HCT116 (cell line): ENCODE measurements around the gene PRICKLE2. TPM values are rescaled to one million over a fixed set of nuclear protein-coding genes. Genes with fewer than 3 reads are reported as not detected.

Source experiments
- ATAC-seq: fragments of 200-7000 bp; cut with Tn5 transposase; 2 replicates; pipeline ENCODE4 v1.9.1; 2020; ENCODE audit warnings: mild to moderate bottlenecking, moderate library complexity
- BruUV-seq: library from RNA; stranded (reverse); fragments of 400-500 nt; replicated peaks from 2 replicates; lab custom pipeline; 2021; lab: Mats Ljungman, UMichigan
- CTCF ChIA-PET: fragments of 300-600 bp; sonication (Branson Sonifier 250); formaldehyde crosslinking; loops from one replicate; lab custom pipeline; 2021; ENCODE audit warnings: antibody characterized with exemption; lab: Charles Lee
- POLR2A ChIA-PET: fragments of 300-600, 350-600 bp; sonication (Branson Sonifier 250); formaldehyde crosslinking; loops from one replicate; lab custom pipeline; 2021; ENCODE audit warnings: antibody characterized with exemption; lab: Charles Lee
- RAD21 ChIA-PET, 2 experiments: fragments of 300-600 bp; sonication (Branson Sonifier 250); formaldehyde crosslinking; loops; one replicate each; lab custom pipeline; 2023; ENCODE audit warnings: low total read pairs in 2 of 2; ENCODE audit not compliant: uncharacterized antibody in 2 of 2, unreplicated experiment in 2 of 2, low non-redundant PET in 1 of 2; lab: Charles Lee
- DNase-seq: peaks from one replicate; pipeline ENCODE4 v3.0.0-alpha.2; 2010; ENCODE audit warnings: low read depth, low spot score
- H2AFZ ChIP-seq: fragments of 200-600 bp; shearing (Covaris generic), sonication (generic); 2 replicates; pipeline ENCODE4 v1.6.1; 2017; ENCODE audit warnings: low read depth, mixed run types, mixed read lengths, antibody characterized with exemption, low read length; ENCODE audit not compliant: poor library complexity, severe bottlenecking
- H3K27ac ChIP-seq: 2 replicates; pipeline ENCODE4 v1.5.1; 2012; ENCODE audit warnings: low read depth, low read length
- H3K27me3 ChIP-seq: fragments of 200-600 bp; sonication (generic); 2 replicates; pipeline ENCODE4 v1.6.1; 2016; ENCODE audit warnings: mixed run types, low read length, mixed read lengths; ENCODE audit not compliant: insufficient read depth
- H3K36me3 ChIP-seq, 2 experiments: fragments of 200-500 bp in 1 of 2; fragments of 200-600 bp in 1 of 2; sonication (Bioruptor generic) in 1 of 2; sonication (generic) in 1 of 2; 2 replicates each; pipeline versions ENCODE4 v1.5.1 to v1.6.1; 2014 to 2016; ENCODE audit warnings: low read length in 2 of 2, inconsistent platforms in 1 of 2, mixed read lengths in 1 of 2, mixed run types in 1 of 2; ENCODE audit not compliant: insufficient read depth in 2 of 2, control insufficient read depth in 1 of 2
- H3K4me1 ChIP-seq, 2 experiments: fragments of 200-600 bp in 1 of 2; sonication (generic) in 1 of 2; 2 replicates each; pipeline versions ENCODE4 v1.5.1 to v1.6.1; 2012 to 2017; ENCODE audit warnings: low read length in 2 of 2, inconsistent platforms in 1 of 2, mild to moderate bottlenecking in 1 of 2, mixed read lengths in 1 of 2, mixed run types in 1 of 2, moderate library complexity in 1 of 2; ENCODE audit not compliant: insufficient read depth in 2 of 2, control insufficient read depth in 1 of 2
- H3K4me2 ChIP-seq: fragments of 200-600 bp; sonication (generic); 2 replicates; pipeline ENCODE4 v1.6.1; 2017; ENCODE audit warnings: mixed run types, low read length, mixed read lengths
- H3K4me3 ChIP-seq, 2 experiments: fragments of 200-600 bp in 1 of 2; sonication (generic) in 1 of 2; replicated peaks in 1 of 2; 2 replicates each; pipeline ENCODE4 v1.5.1; 2011 to 2016; ENCODE audit warnings: low read length in 2 of 2, control low read depth in 1 of 2, low read depth in 1 of 2, mild to moderate bottlenecking in 1 of 2, mixed read lengths in 1 of 2, mixed run types in 1 of 2
- H3K79me2 ChIP-seq: fragments of 200-600 bp; sonication (generic); 2 replicates; pipeline ENCODE4 v1.6.1; 2017; ENCODE audit warnings: mild to moderate bottlenecking, mixed run types, low read length, moderate library complexity, mixed read lengths; ENCODE audit not compliant: insufficient read depth
- H3K9ac ChIP-seq: fragments of 200-600 bp; sonication (generic); 2 replicates; pipeline ENCODE4 v1.6.1; 2016; ENCODE audit warnings: low read length, mixed read lengths
- H3K9me2 ChIP-seq: fragments of 200-600 bp; sonication (generic), shearing (Covaris generic); 2 replicates; pipeline ENCODE4 v1.6.1; 2017; ENCODE audit warnings: mixed run types, mild to moderate bottlenecking, moderate library complexity; ENCODE audit not compliant: insufficient read depth
- H3K9me3 ChIP-seq, 2 experiments: fragments of 200-500 bp in 1 of 2; fragments of 200-600 bp in 1 of 2; sonication (Bioruptor generic) in 1 of 2; sonication (generic) in 1 of 2; 2 replicates each; pipeline ENCODE4 v1.6.1; 2014 to 2017; ENCODE audit warnings: low read length in 2 of 2, mixed read lengths in 2 of 2, inconsistent platforms in 1 of 2, low read depth in 1 of 2, mild to moderate bottlenecking in 1 of 2, mixed run types in 1 of 2, moderate library complexity in 1 of 2; ENCODE audit not compliant: control insufficient read depth in 1 of 2, insufficient read depth in 1 of 2
- H4K20me1 ChIP-seq: fragments of 200-600 bp; sonication (generic), shearing (Covaris generic); 2 replicates; pipeline ENCODE4 v1.6.1; 2017; ENCODE audit warnings: mixed run types, mild to moderate bottlenecking, moderate library complexity; ENCODE audit not compliant: insufficient read depth
- CEBPB ChIP-seq: IDR thresholded peaks from 2 replicates; pipeline ENCODE4 v1.6.1; 2012; ENCODE audit warnings: low read depth
- ELF1 ChIP-seq: IDR thresholded peaks from 2 replicates; pipeline ENCODE4 v1.6.1; 2012; ENCODE audit warnings: low read depth, borderline replicate concordance
- EZH2 ChIP-seq: fragments of 200-600 bp; sonication (generic); IDR thresholded peaks from 2 replicates; pipeline ENCODE4 v1.6.1; 2017; ENCODE audit warnings: antibody characterized with exemption, mixed run types
- EZH2phosphoT487 ChIP-seq: fragments of 200-600 bp; IDR thresholded peaks from 2 replicates; pipeline ENCODE4 v1.6.1; 2018; ENCODE audit warnings: antibody characterized with exemption, borderline replicate concordance
- RAD21 ChIP-seq: IDR thresholded peaks from 2 replicates; pipeline ENCODE4 v1.6.1; 2012; ENCODE audit warnings: low read depth, mild to moderate bottlenecking
- SIN3A ChIP-seq: IDR thresholded peaks from 2 replicates; pipeline ENCODE4 v1.6.1; 2012; ENCODE audit warnings: low read depth
- SP1 ChIP-seq: IDR thresholded peaks from 2 replicates; pipeline ENCODE4 v1.6.1; 2012; ENCODE audit warnings: low read depth
- SRF ChIP-seq: IDR thresholded peaks from 2 replicates; pipeline ENCODE4 v1.6.1; 2012; ENCODE audit warnings: low read depth
- TCF7L2 ChIP-seq: IDR thresholded peaks from 2 replicates; pipeline ENCODE4 v1.7.0; 2011; ENCODE audit warnings: borderline replicate concordance, inconsistent platforms; ENCODE audit not compliant: insufficient read depth, insufficient read length; ENCODE audit errors: extremely low read depth
- YY1 ChIP-seq: IDR thresholded peaks from 2 replicates; pipeline ENCODE4 v1.6.1; 2011; ENCODE audit warnings: low read length, low read depth, moderate library complexity, mild to moderate bottlenecking; ENCODE audit not compliant: insufficient replicate concordance; ENCODE audit errors: extremely low read depth
- ZFX ChIP-seq: fragments of 450-650 bp; IDR thresholded peaks from 2 replicates; pipeline ENCODE4 v1.6.1; 2017
- ZNF274 ChIP-seq: fragments of 200-500 bp; sonication (Bioruptor generic); IDR thresholded peaks from 2 replicates; pipeline ENCODE4 v1.6.1; 2014; ENCODE audit warnings: mild to moderate bottlenecking, low read depth, low read length, inconsistent platforms
- intact Hi-C: fragments of 100-400 bp; cut with micrococcal nuclease; formaldehyde crosslinking; loops from 2 replicates; pipeline ENCODE4 v1.10.0; 2022
- total RNA-seq: library from RNA; stranded (reverse); gene quantifications from one replicate; pipeline ENCODE4 v1.2.1, GENCODE V29; 2021; ENCODE audit not compliant: unreplicated experiment
- TF ChIP-seq, protein P1 (sequence below): IDR thresholded peaks from 2 replicates; pipeline ENCODE4 v1.6.1; 2012
- TF ChIP-seq, protein P2 (sequence below), 3 experiments: fragments of 200-600 bp in 1 of 3; sonication (generic) in 1 of 3; IDR thresholded peaks in 2 of 3; conservative IDR thresholded peaks in 1 of 3; 2 replicates each; pipeline ENCODE4 v1.5.1; 2012 to 2017; ENCODE audit warnings: low read depth in 2 of 3, low read length in 2 of 3, antibody characterized with exemption in 1 of 3, borderline replicate concordance in 1 of 3, control low read depth in 1 of 3, mild to moderate bottlenecking in 1 of 3, mixed read lengths in 1 of 3, mixed run types in 1 of 3, moderate library complexity in 1 of 3; ENCODE audit not compliant: insufficient read depth in 1 of 3
- TF ChIP-seq, protein P3 (sequence below): IDR thresholded peaks from 2 replicates; pipeline ENCODE4 v1.6.1; 2011; ENCODE audit warnings: mild to moderate bottlenecking, low read length, moderate library complexity; ENCODE audit not compliant: insufficient replicate concordance; ENCODE audit errors: extremely low read depth
- TF ChIP-seq, protein P4 (sequence below): IDR thresholded peaks from 2 replicates; pipeline ENCODE4 v1.6.1; 2012

PRICKLE2 gene
- total RNA-seq, 1 experiment from 2014 or later, result 0.05 TPM

DNA sequence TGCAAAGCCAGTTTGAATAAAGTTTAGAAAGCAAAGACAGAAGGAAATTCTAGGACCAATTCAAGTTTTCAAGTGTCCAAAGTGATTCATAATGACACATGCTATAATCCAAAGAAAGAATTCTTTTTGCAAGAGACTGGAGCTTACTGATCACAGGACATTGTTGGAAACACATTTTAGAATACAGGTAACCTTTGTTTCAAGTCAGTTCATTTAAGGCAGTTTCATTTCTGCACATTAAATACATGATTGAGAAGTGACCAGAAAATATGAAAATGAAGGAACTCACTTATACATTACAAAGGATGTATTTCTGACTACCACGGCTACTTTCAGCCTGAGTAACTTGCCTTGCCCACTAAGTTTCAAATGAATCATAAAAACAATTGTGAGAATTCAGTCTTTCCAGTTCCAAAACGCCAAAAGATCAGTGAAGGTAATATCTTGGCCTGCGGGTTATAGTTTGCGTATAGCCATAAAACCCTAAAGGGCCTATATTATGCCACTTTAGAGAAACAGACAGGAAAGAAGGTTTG, 48.7 kb downstream of the PRICKLE2 start:
- H4K20me1 ChIP-seq, result no peaks in the 10 kb centered on the region
- ChIA-PET CTCF (no interaction called here), POLR2A (no interaction called here), RAD21 (no interaction called here)
- DNase-seq (no peak), ATAC-seq (no peak)
- no peaks in the 10 kb centered on the region for H3K9me3 ChIP-seq
- no peak overlapping the region for H2AFZ ChIP-seq
- TF ChIP-seq, protein P1, sequence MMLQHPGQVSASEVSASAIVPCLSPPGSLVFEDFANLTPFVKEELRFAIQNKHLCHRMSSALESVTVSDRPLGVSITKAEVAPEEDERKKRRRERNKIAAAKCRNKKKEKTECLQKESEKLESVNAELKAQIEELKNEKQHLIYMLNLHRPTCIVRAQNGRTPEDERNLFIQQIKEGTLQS, result no peak
- H3K27me3 ChIP-seq, result peaks cover 34% of the 10 kb centered on the region
- H3K79me2 ChIP-seq, result no peaks in the 10 kb centered on the region
- no peak overlapping the region for H3K9ac ChIP-seq
- no TSS peak for BruUV-seq
- no peaks in the 10 kb centered on the region for H3K4me1 ChIP-seq
- intact Hi-C loops, result no loop called here
- H3K27ac ChIP-seq, result no peak overlapping the region
- H3K9me2 ChIP-seq, result no peaks in the 10 kb centered on the region
- H3K4me3 ChIP-seq, result no peak overlapping the region
- H3K36me3 ChIP-seq, result no peaks in the 10 kb centered on the region
- no peak overlapping the region for H3K4me2 ChIP-seq

DNA sequence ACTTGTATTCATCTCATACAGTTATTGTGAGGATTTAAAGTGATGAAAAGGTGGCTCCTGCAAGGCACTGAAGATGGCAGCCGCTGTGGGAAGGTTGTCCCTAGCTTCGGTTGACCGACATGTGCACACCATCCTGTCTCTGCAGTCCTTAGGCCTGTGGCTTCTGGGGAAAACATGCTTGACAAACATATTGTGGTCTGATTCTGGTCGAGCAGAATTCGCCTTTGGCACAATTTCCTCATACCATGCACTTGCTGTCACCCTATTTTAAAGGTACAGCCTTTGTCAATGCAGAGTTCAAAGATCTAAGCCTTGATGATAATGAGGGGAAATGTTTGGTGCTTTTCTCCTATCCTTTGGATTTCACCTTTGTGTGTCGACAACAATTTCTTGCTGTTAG, 50.9 kb downstream of the PRICKLE2 start:
- H2AFZ ChIP-seq, result no peak overlapping the region
- no peaks in the 10 kb centered on the region for H3K79me2 ChIP-seq
- H3K9me2 ChIP-seq, result no peaks in the 10 kb centered on the region
- ATAC-seq (no peak), DNase-seq (no peak)
- no peaks in the 10 kb centered on the region for H4K20me1 ChIP-seq
- H3K27me3 ChIP-seq, result peaks cover 41% of the 10 kb centered on the region
- POLR2A ChIA-PET, result no interaction called here
- RAD21 ChIA-PET, result no interaction called here
- no peaks in the 10 kb centered on the region for H3K4me1 ChIP-seq
- no peak overlapping the region for H3K4me3 ChIP-seq
- no peak overlapping the region for H3K9ac ChIP-seq
- intact Hi-C loops, result no loop called here
- H3K4me2 ChIP-seq, result no peak overlapping the region
- no TSS peak for BruUV-seq
- TF ChIP-seq ZNF274 (no peak), EZH2 (no peak), TCF7L2 (no peak), YY1 (no peak), ZFX (no peak), SIN3A (no peak), ELF1 (no peak), SRF (no peak), SP1 (no peak), EZH2phosphoT487 (no peak), CEBPB (no peak), RAD21 (no peak)
- TF ChIP-seq, protein P1, result no peak
- TF ChIP-seq, protein P2, sequence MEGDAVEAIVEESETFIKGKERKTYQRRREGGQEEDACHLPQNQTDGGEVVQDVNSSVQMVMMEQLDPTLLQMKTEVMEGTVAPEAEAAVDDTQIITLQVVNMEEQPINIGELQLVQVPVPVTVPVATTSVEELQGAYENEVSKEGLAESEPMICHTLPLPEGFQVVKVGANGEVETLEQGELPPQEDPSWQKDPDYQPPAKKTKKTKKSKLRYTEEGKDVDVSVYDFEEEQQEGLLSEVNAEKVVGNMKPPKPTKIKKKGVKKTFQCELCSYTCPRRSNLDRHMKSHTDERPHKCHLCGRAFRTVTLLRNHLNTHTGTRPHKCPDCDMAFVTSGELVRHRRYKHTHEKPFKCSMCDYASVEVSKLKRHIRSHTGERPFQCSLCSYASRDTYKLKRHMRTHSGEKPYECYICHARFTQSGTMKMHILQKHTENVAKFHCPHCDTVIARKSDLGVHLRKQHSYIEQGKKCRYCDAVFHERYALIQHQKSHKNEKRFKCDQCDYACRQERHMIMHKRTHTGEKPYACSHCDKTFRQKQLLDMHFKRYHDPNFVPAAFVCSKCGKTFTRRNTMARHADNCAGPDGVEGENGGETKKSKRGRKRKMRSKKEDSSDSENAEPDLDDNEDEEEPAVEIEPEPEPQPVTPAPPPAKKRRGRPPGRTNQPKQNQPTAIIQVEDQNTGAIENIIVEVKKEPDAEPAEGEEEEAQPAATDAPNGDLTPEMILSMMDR (IDR thresholded peaks at IDR 0.05 in 2 of 3, conservative IDR thresholded peaks at IDR 0.05 in 1 of 3; ENCODE audit: borderline replicate concordance in 1 of 3, insufficient read depth in 1 of 3, low read depth in 2 of 3, low read length in 2 of 3), result no peak
- TF ChIP-seq, protein P3, sequence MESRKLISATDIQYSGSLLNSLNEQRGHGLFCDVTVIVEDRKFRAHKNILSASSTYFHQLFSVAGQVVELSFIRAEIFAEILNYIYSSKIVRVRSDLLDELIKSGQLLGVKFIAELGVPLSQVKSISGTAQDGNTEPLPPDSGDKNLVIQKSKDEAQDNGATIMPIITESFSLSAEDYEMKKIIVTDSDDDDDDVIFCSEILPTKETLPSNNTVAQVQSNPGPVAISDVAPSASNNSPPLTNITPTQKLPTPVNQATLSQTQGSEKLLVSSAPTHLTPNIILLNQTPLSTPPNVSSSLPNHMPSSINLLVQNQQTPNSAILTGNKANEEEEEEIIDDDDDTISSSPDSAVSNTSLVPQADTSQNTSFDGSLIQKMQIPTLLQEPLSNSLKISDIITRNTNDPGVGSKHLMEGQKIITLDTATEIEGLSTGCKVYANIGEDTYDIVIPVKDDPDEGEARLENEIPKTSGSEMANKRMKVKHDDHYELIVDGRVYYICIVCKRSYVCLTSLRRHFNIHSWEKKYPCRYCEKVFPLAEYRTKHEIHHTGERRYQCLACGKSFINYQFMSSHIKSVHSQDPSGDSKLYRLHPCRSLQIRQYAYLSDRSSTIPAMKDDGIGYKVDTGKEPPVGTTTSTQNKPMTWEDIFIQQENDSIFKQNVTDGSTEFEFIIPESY, result no peak
- TF ChIP-seq, protein P4, sequence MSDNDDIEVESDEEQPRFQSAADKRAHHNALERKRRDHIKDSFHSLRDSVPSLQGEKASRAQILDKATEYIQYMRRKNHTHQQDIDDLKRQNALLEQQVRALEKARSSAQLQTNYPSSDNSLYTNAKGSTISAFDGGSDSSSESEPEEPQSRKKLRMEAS, result no peak
- H3K27ac ChIP-seq, result no peak overlapping the region
- CTCF ChIA-PET, result no interaction called here
- no peaks in the 10 kb centered on the region for H3K36me3 ChIP-seq
- no peaks in the 10 kb centered on the region for H3K9me3 ChIP-seq
